HG03196 (cell line): ENCODE data around the gene CABLES1.

Experiments
- ATAC-seq: cut with Tn5 transposase; IDR thresholded peaks from one replicate; pipeline ENCODE4 v1.9.1; 2021; ENCODE audit not compliant: unreplicated experiment

Gene CABLES1

DNA sequence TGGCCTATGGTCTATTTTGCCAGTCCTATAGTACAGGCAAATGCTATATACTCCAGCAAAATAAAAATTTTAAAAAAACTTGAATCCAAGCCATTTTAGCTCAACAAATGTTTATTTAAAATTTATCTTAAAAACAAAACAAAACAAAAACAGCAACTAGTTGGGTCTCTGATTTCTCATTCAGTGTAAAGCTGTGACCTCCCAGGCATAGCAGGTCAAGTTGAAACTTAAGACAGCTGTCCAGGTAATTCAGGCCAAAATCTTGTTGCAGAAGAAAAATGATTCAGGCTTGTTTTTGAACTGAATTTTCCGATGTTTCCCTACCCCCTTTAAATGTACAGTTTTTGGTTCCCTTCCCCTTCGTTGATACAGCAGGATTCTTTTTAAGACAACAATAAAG is 58.5 kb downstream of the CABLES1 start:
- no peak for ATAC-seq

DNA sequence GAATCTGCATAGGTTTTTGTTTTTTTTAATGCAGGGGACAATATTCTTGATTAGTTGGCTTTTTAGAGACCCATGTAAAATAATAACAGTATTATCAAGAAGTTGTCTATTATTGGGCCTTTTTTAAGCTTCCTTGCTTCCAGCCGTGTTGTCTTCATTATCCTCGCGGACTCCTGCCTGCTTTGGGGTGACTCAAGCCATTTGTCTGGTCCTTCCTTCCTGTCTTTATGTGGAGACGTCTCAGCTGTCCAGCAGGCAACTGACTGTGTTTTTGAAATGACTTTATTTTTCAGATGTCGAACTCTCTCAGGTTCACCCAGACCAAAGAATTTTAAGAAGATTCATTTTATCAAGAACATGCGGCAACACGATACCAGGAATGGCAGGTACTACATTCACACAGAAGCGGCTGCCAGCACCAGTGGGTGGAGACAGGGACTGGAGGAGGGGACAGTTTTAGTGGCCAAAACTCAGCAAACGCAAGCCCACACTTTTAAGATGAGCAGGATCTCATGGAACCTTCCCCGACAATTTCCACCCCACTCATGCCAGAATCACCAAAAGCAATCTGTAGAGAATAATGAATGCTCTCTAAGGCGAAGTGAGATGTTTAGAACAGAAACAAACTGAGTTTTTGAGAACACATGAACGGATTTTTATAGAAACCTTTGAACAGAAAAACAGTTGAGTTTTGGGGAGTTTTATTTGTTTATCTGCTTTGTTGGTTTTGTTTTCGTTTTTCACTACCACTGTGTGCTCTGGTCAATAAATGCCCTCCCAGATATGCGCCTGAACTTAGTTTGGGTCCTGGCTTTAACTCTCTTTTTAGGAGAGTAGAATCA is 59.1 kb downstream of the CABLES1 start:
- ATAC-seq: no peak

DNA sequence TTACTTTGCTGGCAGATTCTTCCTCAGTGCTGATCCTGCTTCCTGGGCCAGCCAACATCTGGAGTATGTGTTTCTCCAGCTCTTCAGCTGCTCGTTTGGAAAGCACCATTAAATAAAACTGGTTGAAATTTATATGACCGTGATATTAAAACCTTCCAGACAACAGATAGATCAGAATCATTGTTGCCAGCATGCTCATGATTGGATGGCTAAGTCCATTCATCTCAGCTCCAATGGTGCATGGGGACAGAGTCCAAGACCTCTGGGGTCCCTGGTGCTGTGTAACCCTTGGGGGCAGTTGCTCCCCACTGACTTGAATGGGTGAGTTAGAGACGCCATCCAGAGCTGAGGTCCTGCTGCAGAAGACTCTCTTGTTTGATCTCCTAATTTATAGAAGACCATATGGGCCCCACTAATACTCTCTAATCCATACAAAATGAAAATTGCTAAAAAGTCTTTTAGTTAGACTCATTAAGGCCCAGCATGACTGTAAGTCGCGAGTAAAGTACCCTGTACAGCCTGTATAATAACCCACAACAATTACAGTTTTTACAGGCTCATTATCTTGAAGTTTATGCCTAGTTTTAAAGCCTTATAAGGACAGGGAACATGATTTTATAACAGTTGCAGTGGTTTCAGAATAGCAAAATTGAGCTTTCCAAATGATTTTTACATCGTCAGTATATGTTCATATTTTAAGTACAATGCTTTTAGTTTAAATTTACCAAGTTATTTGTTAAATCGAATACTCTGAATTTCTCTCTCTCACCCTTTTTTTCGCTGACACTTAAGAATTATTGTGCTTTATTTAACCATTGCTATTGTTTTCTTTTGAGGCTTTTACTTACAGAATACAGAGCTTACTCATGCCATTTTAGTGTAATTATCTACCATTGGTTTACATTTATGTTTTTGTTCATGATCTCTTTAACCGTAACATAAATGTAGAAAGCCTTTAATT is 60.0 kb downstream of the CABLES1 start:
- no peak for ATAC-seq

DNA sequence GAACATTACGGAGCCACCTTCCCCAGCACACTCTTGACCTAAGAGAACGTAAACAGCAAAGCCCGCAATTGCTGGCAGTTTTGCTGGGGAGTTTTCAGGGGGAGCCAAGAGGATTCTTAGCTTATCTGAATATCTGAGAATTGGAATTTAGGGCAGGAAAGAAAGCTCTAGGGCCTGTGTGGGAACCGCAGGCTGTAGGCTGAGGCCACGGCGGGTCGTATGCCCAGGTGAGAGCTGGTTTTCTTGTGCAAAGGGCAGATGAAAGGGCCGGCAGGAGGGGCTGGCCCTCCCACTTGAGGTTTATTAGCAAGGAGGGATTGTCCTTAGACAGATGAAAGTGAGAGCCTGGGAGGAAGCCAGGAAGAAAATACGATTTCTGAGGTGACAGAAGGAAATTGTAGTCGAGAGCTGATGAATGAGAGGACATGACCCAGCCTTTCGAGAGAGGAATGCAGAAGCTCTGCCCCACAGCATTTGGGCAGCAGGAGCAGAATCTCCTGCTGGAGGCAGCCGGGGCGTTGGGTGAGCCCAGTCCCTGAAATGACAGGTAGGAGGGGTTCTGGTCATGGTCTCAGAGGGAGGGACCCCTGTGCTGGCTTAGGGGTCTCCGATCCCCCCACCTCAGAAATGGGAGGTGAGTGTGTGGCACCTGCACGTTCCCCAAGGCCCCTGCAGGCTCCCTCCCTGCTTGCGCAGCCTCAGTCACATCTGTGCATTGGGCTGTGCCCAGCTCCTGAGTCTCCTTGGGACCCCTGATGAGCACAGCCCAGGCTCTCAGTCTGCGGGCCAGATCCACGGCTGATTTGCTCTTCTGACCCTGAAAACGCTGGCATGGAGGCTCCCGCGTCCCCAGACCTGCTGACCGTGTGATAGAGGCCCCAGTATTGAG is 61.1 kb downstream of the CABLES1 start:
- no peak for ATAC-seq

DNA sequence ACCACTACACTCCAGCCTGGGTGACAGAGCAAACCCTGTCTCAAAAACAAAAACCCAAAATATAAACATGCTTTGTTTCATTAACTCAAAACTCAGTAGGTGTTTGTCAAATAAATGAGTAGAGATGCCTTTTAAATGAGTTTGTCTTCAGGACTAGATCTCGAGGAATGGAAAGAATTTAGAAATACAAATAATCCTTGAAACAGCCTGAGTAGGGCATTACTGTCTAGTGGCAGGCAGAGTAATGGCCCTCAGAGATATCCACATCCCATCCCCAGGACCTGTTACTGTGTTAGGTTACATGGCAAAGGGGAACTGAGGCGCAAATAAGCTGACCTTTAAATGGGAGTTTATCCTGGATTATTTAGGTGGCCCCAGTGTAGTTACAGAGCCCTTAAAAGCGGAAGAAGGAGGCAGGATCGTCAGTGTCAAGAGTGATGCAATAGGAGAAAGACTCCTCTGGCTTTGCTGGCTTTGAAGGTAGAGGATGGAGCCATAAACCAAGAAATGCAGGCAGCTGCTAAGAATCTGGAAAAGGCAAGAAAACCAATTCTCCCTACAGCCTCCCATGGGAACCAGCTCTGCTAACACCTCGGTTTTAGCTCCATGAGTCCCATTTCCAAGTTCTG is 63.0 kb downstream of the CABLES1 start:
- ATAC-seq: no peak

DNA sequence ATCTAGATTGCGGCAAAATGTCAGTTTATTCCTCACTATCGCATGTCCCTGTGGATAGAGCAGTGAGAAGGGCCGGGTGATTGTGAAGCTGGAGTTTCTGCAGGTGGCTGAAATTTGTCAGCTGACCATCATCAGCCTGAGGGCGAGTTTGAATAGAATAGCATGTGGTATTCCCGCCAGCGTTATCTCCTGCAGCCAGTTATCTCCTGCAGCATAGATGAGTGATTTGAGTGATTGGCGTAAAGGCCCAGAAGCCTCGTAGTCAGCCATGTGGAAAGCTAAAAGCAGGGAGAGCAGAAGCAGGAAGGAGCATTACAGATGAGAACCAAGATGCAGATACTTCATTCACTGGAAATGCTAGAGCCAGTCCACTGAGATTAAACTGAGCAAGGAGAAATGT is 65.5 kb downstream of the CABLES1 start:
- no peak for ATAC-seq

DNA sequence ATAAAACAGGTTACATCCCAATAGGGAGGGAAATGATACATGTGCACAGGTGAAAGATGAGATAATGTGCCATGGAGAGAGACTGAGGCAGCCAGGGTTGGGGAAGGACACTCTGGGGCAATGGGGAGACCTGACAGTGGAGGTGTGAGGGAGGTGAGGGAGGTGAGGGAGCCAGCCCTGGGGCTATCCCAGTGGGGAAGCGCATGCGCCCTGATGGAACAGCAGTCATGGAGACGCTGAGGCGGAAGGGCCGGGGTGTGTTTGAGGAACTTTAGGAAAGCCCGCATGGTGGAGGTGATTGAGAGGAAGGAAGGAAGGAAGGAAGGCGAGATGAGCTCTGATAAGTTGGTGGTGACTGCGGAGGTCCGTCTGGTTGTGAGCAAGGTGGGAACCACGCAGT is 66.5 kb downstream of the CABLES1 start:
- no peak for ATAC-seq

DNA sequence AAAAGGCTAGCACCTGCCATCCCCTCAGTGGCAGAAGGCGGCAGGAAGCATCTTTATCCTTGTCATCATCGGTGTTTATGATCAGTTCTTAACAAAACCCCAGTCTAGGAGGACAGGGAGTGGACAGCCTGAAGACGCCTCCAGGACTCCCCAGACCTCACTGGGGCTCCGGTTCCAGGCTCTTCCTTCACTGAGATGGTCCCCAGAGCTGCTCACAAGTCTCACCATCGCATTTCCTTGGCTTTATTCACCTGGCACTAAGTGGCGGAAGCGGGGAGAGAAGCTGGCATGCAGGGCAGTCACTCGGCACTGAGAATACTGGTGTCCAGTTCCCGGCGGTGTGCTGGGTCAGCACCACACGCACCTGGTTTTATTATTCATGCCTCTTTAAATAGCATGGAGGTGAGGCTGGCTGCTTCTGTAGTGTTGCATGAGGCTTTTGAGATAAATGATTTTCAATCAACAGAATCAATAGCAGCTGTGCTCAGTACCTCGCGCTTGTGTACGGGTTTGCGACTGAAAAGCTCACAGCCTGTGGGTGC is 68.7 kb downstream of the CABLES1 start:
- ATAC-seq: no peak

DNA sequence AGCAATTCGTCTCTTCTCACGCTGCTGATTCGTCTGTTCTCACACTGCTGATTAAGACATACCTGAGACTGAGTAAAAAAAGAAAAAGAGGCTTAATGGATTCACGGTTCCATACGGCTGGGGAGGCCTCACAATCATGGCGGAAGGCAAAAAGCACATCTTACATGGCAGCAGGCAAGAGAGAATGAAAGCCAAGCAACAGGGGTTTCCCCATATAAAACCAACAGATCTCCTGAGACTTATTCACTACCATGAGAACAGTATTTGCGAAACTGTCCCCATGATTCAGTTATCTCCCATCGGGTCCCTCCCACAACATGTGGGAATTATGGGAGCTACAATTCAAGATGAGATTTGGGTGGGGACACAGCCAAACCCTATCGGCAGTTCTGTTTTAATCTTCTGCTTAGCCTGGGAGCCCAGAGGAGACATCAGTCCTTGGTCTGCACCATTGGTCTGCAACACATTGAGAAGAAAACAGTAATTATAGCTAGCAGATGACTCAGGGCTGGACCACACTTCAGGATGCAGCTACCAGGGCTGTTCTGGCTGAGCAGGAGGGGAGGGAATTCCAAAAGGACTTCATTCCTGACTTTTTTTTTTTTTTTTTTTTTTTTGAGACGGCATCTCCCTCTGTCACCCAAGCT is 69.4 kb downstream of the CABLES1 start:
- no peak for ATAC-seq

DNA sequence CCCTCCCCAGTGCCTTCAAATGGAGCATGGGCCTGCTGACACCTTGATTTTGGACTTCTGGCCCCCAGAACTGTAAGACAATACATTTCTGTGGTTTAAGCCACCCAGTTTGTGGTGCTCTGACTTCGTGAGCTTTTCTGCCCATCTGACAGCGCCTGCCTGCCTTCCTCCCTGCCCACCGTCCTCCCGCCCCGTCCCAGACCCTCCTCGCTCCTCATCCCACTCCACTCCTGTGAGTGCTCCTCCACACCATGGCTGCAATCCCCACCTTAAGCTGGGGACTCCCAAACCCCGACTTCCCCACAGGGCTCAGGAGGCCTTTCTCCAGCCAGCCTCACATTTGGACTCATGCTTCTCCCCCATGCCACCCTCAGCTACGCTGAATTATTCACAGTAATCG is 70.7 kb downstream of the CABLES1 start:
- ATAC-seq: no peak

DNA sequence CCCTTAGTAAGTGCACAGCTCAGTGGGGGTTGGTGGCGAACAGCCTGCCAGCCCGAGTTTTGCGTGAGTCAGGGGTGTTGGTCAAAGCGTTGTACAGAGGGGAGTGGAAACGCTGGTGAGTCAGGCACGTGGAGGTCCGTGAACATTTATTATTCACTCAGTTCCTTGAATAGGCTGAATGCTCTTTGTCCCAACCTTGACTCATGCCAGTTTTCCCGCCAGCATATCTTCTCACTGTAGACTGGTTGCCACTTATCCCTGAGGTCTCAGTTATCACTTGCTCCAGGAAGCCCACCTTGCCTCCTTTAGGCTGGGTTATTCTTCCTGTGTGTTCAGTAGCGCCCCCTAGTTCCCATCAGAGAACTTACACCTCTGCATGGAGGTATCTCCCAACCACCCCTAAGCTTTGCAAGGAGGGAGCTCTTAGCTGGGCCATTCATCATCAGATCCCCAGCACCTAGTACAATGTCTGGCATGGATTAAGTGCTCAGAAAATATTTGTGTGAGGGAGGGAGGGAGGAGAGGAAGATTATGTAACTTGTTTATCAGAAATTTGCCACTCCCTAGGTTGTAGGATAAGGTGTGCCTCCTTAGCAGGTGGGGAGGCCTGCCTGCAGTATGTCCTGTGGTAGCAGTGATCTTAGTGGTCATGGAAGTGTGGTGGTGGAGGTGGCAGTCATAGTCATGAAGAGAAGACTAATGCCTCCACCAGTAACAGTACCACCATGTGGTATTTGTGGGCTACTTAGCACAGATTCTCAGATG is 72.1 kb downstream of the CABLES1 start:
- no peak for ATAC-seq

DNA sequence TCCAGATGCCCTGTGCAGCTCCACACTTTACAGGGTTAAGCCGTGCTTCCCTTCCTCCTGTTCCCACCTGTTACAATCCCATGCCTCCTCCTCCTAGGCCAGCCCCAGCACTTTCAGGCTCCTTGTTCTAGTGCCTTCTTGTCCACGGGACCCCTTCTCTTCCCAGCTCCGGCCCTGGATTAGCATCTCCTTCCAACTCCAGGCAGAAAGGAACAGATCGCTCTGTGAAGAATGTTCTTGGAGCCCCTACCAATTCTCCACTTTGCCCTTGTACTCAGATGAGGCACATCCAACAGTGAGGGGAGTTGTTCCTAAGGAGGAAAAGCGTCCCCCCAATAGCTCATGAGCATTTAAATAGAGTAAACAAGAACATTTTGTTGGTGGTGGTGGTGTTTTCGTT is 72.7 kb downstream of the CABLES1 start:
- ATAC-seq: no peak

DNA sequence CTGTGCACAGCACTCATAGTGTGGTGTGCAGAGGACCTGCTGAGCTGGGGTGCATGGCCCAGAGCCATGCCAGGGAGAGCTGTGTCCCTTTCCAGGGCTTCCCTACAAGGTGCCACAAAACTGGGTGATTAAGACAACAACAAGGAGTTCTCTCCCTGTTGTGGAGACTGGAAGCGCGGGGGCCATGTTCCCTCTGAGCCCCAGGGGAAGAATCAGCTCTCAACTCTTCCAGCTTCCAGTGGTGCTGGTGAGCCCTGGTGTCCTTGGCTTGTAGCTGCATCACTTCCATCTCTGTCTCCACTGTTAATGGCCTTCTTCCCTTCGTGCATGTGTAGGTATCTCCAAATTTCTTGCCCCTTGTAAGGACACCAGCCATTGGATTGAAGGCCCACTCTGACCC is 73.3 kb downstream of the CABLES1 start:
- ATAC-seq: no peak

DNA sequence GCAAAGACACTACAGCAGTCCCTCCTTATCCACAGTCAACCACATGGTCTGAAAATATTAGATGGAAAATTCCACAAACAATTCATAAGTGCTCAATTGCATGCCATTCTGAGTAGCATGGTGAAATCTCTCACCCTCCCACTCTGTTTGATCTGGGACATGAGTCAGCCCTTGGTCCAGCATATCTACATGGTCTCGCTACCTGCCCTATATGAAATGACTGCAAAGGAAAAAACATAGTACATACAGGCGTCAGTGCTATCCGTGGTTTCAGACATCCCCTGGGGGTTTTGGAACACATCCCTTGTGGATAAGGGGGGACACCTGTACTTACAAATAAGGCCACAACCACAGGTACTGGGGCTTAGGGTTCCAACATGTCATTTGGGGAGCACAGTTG is 73.7 kb downstream of the CABLES1 start:
- no peak for ATAC-seq

DNA sequence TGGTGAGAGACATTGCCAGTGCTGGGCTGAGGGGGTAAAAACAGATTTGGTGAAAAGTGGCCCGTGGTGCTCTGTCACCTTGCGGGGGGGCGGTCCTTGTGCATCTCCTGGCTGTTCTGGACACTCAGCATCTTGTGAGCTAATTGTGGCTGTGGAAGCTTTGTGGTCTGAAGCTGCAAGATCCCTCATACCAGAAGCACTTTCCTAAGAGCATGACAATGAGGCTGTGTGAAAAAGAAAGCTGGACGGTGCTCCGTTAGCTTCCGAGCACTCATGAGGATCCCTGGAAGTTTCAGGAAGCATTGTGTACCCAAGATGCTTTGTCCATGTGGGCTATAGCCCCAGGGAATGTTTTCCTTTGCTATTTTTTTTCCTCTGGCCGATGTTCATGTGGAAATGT is 74.5 kb downstream of the CABLES1 start:
- ATAC-seq: no peak

DNA sequence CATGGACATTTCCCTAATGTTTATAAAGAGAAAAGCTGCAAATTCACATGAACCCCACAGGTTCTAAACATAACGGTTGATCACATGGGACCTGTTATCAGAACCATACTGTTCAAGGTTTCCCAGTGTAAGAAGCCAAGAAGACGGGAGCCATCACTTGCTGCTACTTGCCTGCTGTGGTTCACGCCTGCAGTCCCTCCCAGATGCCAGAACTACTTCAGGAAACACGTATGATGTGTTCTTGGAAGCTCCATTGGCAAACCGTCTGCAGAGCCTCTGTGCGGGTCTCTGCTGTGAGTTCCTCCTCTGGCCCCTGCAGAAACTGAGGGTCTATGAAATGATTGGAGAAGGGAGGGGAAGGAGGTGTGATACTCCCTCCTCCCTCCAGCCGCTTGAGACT is 75.2 kb downstream of the CABLES1 start:
- no peak for ATAC-seq

DNA sequence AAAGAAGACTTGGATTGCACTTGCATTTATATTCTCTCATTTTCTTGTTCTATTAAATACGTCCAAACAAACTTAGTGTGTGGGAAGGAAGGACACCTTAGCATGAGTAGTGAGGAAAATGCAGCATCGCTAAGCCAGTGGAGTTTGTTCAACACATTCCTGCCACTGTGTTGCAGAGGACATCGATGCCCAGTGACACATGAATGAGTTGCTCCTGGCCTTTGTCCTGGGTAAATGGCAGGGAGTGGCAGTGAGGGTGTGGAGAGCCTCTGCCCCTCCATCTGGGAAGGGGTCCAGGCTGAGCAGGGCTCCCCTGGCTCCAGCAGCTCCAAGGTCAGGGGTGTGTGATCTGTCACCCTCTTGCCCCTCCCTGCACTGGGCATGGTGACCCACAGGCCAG is 75.9 kb downstream of the CABLES1 start:
- no peak for ATAC-seq

DNA sequence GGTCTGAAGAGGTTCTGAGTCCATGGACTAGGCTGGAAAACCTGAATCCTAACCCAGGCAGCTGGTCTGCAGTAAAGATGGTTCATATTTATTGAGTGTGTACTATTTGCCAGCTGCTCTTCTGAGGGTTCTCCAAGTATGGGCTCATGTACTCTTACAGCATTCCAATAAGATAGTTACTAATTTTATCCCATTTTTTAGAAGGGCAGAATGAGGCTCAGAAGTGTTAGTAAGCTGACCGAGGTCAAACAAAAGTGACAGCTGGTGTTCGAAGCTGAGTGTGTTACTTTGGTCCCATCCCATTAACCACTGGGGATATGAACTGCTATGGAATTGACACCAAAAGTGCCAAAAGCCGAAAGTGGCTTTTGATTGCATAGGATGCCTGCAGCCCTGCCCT is 76.9 kb downstream of the CABLES1 start:
- ATAC-seq: no peak

DNA sequence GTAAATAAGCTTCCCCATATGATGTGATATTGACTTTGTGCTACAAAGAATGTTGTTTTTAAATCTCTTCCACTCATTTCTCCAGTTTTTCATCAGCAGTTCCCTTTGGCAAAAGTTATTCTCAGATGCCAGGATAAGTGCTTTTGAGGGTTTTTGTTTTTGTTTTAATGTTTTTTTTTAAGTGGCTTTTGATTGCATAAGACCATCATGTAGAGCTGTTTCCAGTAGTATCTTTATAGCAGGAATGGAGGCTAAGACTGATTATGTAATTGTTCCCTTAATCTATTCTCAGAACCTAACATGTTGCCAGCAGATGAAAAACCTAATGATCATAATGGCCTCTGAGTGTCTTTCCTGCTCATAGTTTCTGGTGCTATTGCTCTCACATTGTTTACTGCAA is 77.9 kb downstream of the CABLES1 start:
- ATAC-seq: no peak
